ENCODE data around the gene THBS3.
"Not testable (repeated sequence)": the region's sequence is repeated elsewhere in the genome, so short reads cannot be mapped to it uniquely, and the experiment has no call there.

The THBS3 gene

GRCh38 chr1:155168456-155169210 lies 39.1 kb downstream of the THBS3 start:
- no peak for DNase-seq
- in situ Hi-C loops (cut with HindIII; ENCODE audit: low pct_ligation_motif_present, low pct_unique_long_range_greater_than_20kb, low sequenced_read_pairs) = no loop called here

- DNase-seq; in situ Hi-C loops (cut with HindIII; ENCODE audit: low pct_ligation_motif_present, low pct_unique_long_range_greater_than_20kb, low sequenced_read_pairs): not testable (repeated sequence)
Measured at GRCh38 chr1:155168105-155168445, 39.6 kb downstream of the THBS3 start.

- DNase-seq = peak; percentile 89
- in situ Hi-C loops (cut with HindIII; ENCODE audit: low pct_ligation_motif_present, low pct_unique_long_range_greater_than_20kb, low sequenced_read_pairs) = no loop called here
Measured at GRCh38 chr1:155167166-155168104, 40.3 kb downstream of the THBS3 start.

GRCh38 chr1:155166471-155167165 lies 41.1 kb downstream of the THBS3 start:
- in situ Hi-C loops (cut with HindIII; ENCODE audit: low pct_ligation_motif_present, low pct_unique_long_range_greater_than_20kb, low sequenced_read_pairs) = no loop called here
- no peak for DNase-seq

GRCh38 chr1:155166051-155166470 lies 41.6 kb downstream of the THBS3 start:
- in situ Hi-C loops (cut with HindIII; ENCODE audit: low pct_ligation_motif_present, low pct_unique_long_range_greater_than_20kb, low sequenced_read_pairs) = no loop called here
- no peak for DNase-seq

- in situ Hi-C loops (cut with HindIII; ENCODE audit: low pct_ligation_motif_present, low pct_unique_long_range_greater_than_20kb, low sequenced_read_pairs); DNase-seq: not testable (repeated sequence)
Measured at GRCh38 chr1:155164625-155165024, 43.1 kb downstream of the THBS3 start.

- DNase-seq; in situ Hi-C loops (cut with HindIII; ENCODE audit: low pct_ligation_motif_present, low pct_unique_long_range_greater_than_20kb, low sequenced_read_pairs): not testable (repeated sequence)
Measured at GRCh38 chr1:155163785-155164184, 43.9 kb downstream of the THBS3 start.

- in situ Hi-C loops (cut with HindIII; ENCODE audit: low pct_ligation_motif_present, low pct_unique_long_range_greater_than_20kb, low sequenced_read_pairs); DNase-seq: not testable (repeated sequence)
Measured at GRCh38 chr1:155162631-155163030, 45.1 kb downstream of the THBS3 start.

- in situ Hi-C loops (cut with HindIII; ENCODE audit: low pct_ligation_motif_present, low pct_unique_long_range_greater_than_20kb, low sequenced_read_pairs) = no loop called here
- DNase-seq = no peak
Measured at GRCh38 chr1:155160128-155160527, 47.6 kb downstream of the THBS3 start.

GRCh38 chr1:155158991-155159390 lies 48.7 kb downstream of the THBS3 start:
- DNase-seq = no peak
- in situ Hi-C loops (cut with HindIII; ENCODE audit: low pct_ligation_motif_present, low pct_unique_long_range_greater_than_20kb, low sequenced_read_pairs) = no loop called here

- DNase-seq; in situ Hi-C loops (cut with HindIII; ENCODE audit: low pct_ligation_motif_present, low pct_unique_long_range_greater_than_20kb, low sequenced_read_pairs): not testable (repeated sequence)
Measured at GRCh38 chr1:155155996-155156643, 51.6 kb downstream of the THBS3 start.

Measured in ACHN (cell line).